DMS79 (cell line): ENCODE results near the gene LDHAL6B.

ENCODE experiments used
- DNase-seq: peaks from one replicate; lab custom pipeline; 2025; lab: John Stamatoyannopoulos, UW

LDHAL6B gene

GRCh38 chr15:59177317-59177660, 29.4 kb upstream of the LDHAL6B start:
- DNase-seq, result no peak

- DNase-seq, result no peak
Measured at GRCh38 chr15:59178151-59178695, 28.4 kb upstream of the LDHAL6B start.

- no peak for DNase-seq
Measured at GRCh38 chr15:59179717-59180116, 26.9 kb upstream of the LDHAL6B start.

GRCh38 chr15:59180945-59181600, 25.6 kb upstream of the LDHAL6B start:
- DNase-seq, result no peak

GRCh38 chr15:59185725-59186124, 20.9 kb upstream of the LDHAL6B start:
- DNase-seq, result no peak

- DNase-seq, result no peak
Measured at GRCh38 chr15:59186501-59186900, 20.1 kb upstream of the LDHAL6B start.

GRCh38 chr15:59189241-59189640, 17.4 kb upstream of the LDHAL6B start:
- DNase-seq, result no peak

GRCh38 chr15:59190291-59190690, 16.4 kb upstream of the LDHAL6B start:
- no peak for DNase-seq

GRCh38 chr15:59191855-59192237, 14.8 kb upstream of the LDHAL6B start:
- no peak for DNase-seq

GRCh38 chr15:59194639-59195325, 11.9 kb upstream of the LDHAL6B start:
- no peak for DNase-seq

GRCh38 chr15:59196416-59196815, 10.2 kb upstream of the LDHAL6B start:
- no peak for DNase-seq

- DNase-seq, result no peak
Measured at GRCh38 chr15:59197454-59197853, 9.2 kb upstream of the LDHAL6B start.

GRCh38 chr15:59199626-59200465, 6.8 kb upstream of the LDHAL6B start:
- DNase-seq, result no peak

- DNase-seq, result no peak
Measured at GRCh38 chr15:59200560-59200959, 6.1 kb upstream of the LDHAL6B start.

- DNase-seq, result no peak
Measured at GRCh38 chr15:59203008-59203407, 3.6 kb upstream of the LDHAL6B start.

GRCh38 chr15:59203657-59204056, 3.0 kb upstream of the LDHAL6B start:
- DNase-seq, result no peak

GRCh38 chr15:59205839-59206622, 612 bp upstream of the LDHAL6B start:
- DNase-seq, result no peak

- no peak for DNase-seq
Measured at GRCh38 chr15:59208613-59209249, 2.1 kb downstream of the LDHAL6B start.

GRCh38 chr15:59210186-59210585, 3.5 kb downstream of the LDHAL6B start:
- DNase-seq, result no peak

GRCh38 chr15:59216911-59217310, 10.3 kb downstream of the LDHAL6B start:
- DNase-seq, result no peak

- no peak for DNase-seq
Measured at GRCh38 chr15:59217876-59218498, 11.3 kb downstream of the LDHAL6B start.
